Measurements from ENCODE around the gene TMPRSS11D. TPM values are rescaled to one million over a fixed set of nuclear protein-coding genes. Genes with fewer than 3 reads are reported as not detected.
A peak's percentile ranks its signal among the peaks of the same experiment; 100 is the strongest.

TMPRSS11D gene
- total and polyA plus RNA-seq, 2 of the 13 experiments (the other 11 are each of a cell fraction or from before 2014, with no cell fraction given) = not detected

- H3K4me1 ChIP-seq (ENCODE audit: insufficient read depth, low read length) = peaks cover 8% of the 10 kb centered on the region; the same call in 1 of the 2 replicates
Observed at GRCh38 chr4:67912080-67912479, 28.3 kb upstream of the TMPRSS11D start.

More at GRCh38 chr4:67912080-67912479, 28.3 kb upstream of the TMPRSS11D start:
- no peaks in the 10 kb centered on the region for H3K36me3 ChIP-seq (replicated peaks in 1 of 2; ENCODE audit: control insufficient read depth in 1 of 2, insufficient read depth in 2 of 2, low read length in 2 of 2)
- FAIRE-seq = no peak
- CTCF ChIA-PET (ENCODE audit: low intra/inter-chr PET ratio, low total read pairs) = no interaction called here
- ATAC-seq = no peak
- no TSS peak for BruUV-seq (replicated peaks)
- WGBS (ENCODE audit: low lambda C conversion rate) = 11% methylated on average over 2 of the region's 2 CpGs
- no peak for DNase-seq (ENCODE audit: low spot score)
- H3K9me3 ChIP-seq (ENCODE audit: low read length) = no peaks in the 10 kb centered on the region
- H2AFZ ChIP-seq (ENCODE audit: low read length) = no peak overlapping the region
- intact Hi-C loops (cut with micrococcal nuclease; ENCODE audit: unreplicated experiment) (no loop called here), in situ Hi-C loops (cut with HindIII; ENCODE audit: extremely low pct_ligation_motif_present, low pct_unique_long_range_greater_than_20kb) (loop anchor here (25.0 kb wide), 1 partner anchor 350 kb away; the partner anchor contains the start of gene STAP1)
- no peak overlapping the region for H3K27ac ChIP-seq (ENCODE audit: extremely low read length, insufficient read depth, low read length)
- H3K4me3 ChIP-seq (replicated peaks in 1 of 3; ENCODE audit: insufficient read depth in 1 of 3, low read depth in 2 of 3, low read length in 3 of 3) = no peak overlapping the region
- no peaks in the 10 kb centered on the region for H4K20me1 ChIP-seq (ENCODE audit: insufficient read depth, low read length)
- POLR2A ChIA-PET = no interaction called here
- no peak overlapping the region for H3K9ac ChIP-seq (ENCODE audit: insufficient read depth, low read depth, low read length)
- TF ChIP-seq FOXA3 (CRISPR knock-in tag; IDR thresholded peaks at IDR 0.05) (peak; percentile 36; the same call in 1 of the 2 replicates), ARID5B (CRISPR knock-in tag; IDR thresholded peaks at IDR 0.05) (peak; percentile 51), FOXP1 (IDR thresholded peaks at IDR 0.05) (0 out of 2 replicates have a peak, but pooled peaks have one; percentile 47), FOXP1 (CRISPR knock-in tag; IDR thresholded peaks at IDR 0.05) (0 out of 2 replicates have a peak, but pooled peaks have one; percentile 15), HMG20A (CRISPR knock-in tag; IDR thresholded peaks at IDR 0.05; ENCODE audit: borderline replicate concordance) (peak; percentile 12; the same call in 1 of the 2 replicates), ZNF646 (CRISPR knock-in tag; IDR thresholded peaks at IDR 0.05) (peak; percentile 70; the same call in 1 of the 2 replicates), ZKSCAN1 (IDR thresholded peaks at IDR 0.05; ENCODE audit: low read length) (no peak)
- H3K4me2 ChIP-seq (ENCODE audit: low read depth, low read length) = no peak overlapping the region
- no peaks in the 10 kb centered on the region for H3K79me2 ChIP-seq (ENCODE audit: insufficient read depth, low read length)
- no peaks in the 10 kb centered on the region for H3K27me3 ChIP-seq (ENCODE audit: control insufficient read depth in 1 of 2, insufficient read depth in 2 of 2, low read length in 2 of 2)
